Activated naive CD8-positive, alpha-beta T cell treated with anti-CD3 and anti-CD28 coated beads, Interleukin-2, amount 10 ng/mL, durations not matched to agents 7 days and 5 days (primary cell): ENCODE data around the gene THRB. TPM values are rescaled to one million over a fixed set of nuclear protein-coding genes. Genes with fewer than 3 reads are reported as not detected.

Experiments used
- ATAC-seq: fragments of 150-1000 bp; cut with Tn5 transposase; one replicate; pipeline ENCODE4 v1.10.0; 2021; ENCODE audit warnings: low read depth, moderate library complexity
- POLR2A ChIA-PET: fragments of 350-600 bp; sonication (Branson Sonifier 250); formaldehyde crosslinking; loops from one replicate; lab custom pipeline; 2021; ENCODE audit warnings: antibody characterized with exemption; lab: Charles Lee
- DNase-seq: peaks from one replicate; pipeline ENCODE4 v3.0.0; 2021
- H3K27ac Mint-ChIP-seq: one replicate; pipeline ENCODE4 v1.8.0; 2022; ENCODE audit warnings: mild to moderate bottlenecking, mixed read lengths
- H3K27me3 Mint-ChIP-seq: one replicate; pipeline ENCODE4 v1.8.0; 2022; ENCODE audit warnings: mild to moderate bottlenecking, moderate library complexity, mixed read lengths
- H3K36me3 Mint-ChIP-seq: one replicate; pipeline ENCODE4 v1.8.0; 2021; ENCODE audit warnings: mild to moderate bottlenecking, mixed read lengths
- H3K4me1 Mint-ChIP-seq: one replicate; pipeline ENCODE4 v1.8.0; 2021; ENCODE audit warnings: mixed read lengths
- H3K4me3 Mint-ChIP-seq: one replicate; pipeline ENCODE4 v1.8.0; 2022; ENCODE audit warnings: mild to moderate bottlenecking, moderate library complexity, mixed read lengths
- H3K9me3 Mint-ChIP-seq: one replicate; pipeline ENCODE4 v1.8.0; 2021; ENCODE audit warnings: mixed read lengths
- total RNA-seq, 2 experiments: library from RNA; stranded (reverse); gene quantifications; one replicate each; pipeline ENCODE4 v1.2.3, GENCODE V29; 2021

The THRB gene
- total RNA-seq, 2 experiments from 2014 or later: not detected

GRCh38 chr3:24377218-24377993 lies 117.2 kb downstream of the THRB start:
- Mint-ChIP-seq H3K27me3 (peaks cover 2% of the 10 kb centered on the region), H3K36me3 (no peaks in the 10 kb centered on the region), H3K4me1 (peaks cover 2% of the 10 kb centered on the region), H3K9me3 (no peaks in the 10 kb centered on the region), H3K4me3 (no peak overlapping the region), H3K27ac (no peak overlapping the region)
- POLR2A ChIA-PET: no interaction called here
- ATAC-seq (no peak), DNase-seq (no peak)

- POLR2A ChIA-PET: no interaction called here
- no peak overlapping the region for H3K4me3 Mint-ChIP-seq
- peaks cover 2% of the 10 kb centered on the region for H3K27me3 Mint-ChIP-seq
- peaks cover 2% of the 10 kb centered on the region for H3K4me1 Mint-ChIP-seq
- no peaks in the 10 kb centered on the region for H3K9me3 Mint-ChIP-seq
- no peak for ATAC-seq
- DNase-seq: no peak
- H3K36me3 Mint-ChIP-seq: no peaks in the 10 kb centered on the region
- no peak overlapping the region for H3K27ac Mint-ChIP-seq
Measured at GRCh38 chr3:24375947-24376384, 118.7 kb downstream of the THRB start.

DNA sequence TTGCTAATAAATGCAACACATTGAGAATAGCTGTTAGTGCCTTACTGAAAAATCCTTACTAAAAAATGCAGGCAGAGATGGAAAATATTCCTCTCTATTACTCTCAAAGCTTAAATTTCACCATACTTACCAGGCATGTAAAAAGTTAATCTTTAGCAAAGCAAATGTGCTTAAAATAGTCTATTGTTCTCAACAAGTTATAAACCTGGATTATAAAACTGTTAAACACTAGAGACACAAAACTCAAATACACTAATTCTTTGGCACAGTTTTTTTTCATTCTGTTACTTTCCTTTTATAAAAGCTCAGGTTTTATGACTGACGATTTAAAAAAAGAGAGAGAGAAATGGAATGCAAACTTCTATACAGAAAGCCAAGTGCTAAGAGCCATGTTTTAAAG lies 119.8 kb downstream of the THRB start:
- ATAC-seq (no peak), DNase-seq (no peak)
- H3K36me3 Mint-ChIP-seq: no peaks in the 10 kb centered on the region
- H3K27me3 Mint-ChIP-seq: peaks cover 2% of the 10 kb centered on the region
- H3K9me3 Mint-ChIP-seq: no peaks in the 10 kb centered on the region
- H3K27ac Mint-ChIP-seq: no peak overlapping the region
- H3K4me3 Mint-ChIP-seq: no peak overlapping the region
- POLR2A ChIA-PET: no interaction called here
- H3K4me1 Mint-ChIP-seq: peaks cover 2% of the 10 kb centered on the region

DNA sequence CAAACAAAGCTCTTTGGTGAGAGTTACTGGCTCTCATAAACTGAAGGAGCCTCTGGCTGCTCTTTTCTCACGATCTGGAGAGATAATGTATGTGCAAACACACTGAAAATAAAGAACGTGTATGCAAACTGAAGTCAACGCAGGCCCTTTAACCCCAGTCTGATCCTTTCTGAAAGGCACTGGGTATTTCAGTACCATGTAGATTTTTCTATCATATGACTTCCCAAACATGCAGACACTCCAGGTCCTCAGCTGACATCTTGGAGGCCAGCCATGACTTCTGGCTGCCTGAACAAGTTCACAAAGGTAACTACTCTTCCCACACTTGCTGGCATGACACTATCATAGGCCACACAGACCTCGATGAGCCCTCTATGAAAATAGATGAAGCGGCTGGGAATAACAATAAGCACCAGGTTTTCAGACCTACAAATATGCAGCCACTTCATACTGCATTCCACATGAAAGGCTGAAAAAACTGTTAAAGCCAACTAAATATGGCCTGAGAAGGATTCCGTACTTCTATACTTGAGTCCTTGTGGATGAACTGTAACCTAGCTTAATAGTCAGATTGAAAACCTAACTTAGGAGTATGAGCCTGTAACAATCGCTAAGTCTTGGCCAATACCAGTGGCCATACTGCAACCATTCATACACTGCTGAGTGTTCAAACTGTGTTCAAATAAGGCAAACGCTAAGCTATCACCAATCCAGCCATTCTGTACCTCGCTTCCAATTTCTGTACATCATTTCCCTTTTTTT lies 121.3 kb downstream of the THRB start:
- Mint-ChIP-seq H3K4me1 (no peaks in the 10 kb centered on the region), H3K27ac (no peak overlapping the region), H3K4me3 (no peak overlapping the region), H3K27me3 (no peaks in the 10 kb centered on the region), H3K9me3 (no peaks in the 10 kb centered on the region), H3K36me3 (no peaks in the 10 kb centered on the region)
- ATAC-seq (no peak), DNase-seq (no peak)
- POLR2A ChIA-PET: no interaction called here

- H3K27me3 Mint-ChIP-seq: no peaks in the 10 kb centered on the region
- no peaks in the 10 kb centered on the region for H3K36me3 Mint-ChIP-seq
- H3K4me3 Mint-ChIP-seq: no peak overlapping the region
- H3K4me1 Mint-ChIP-seq: no peaks in the 10 kb centered on the region
- H3K9me3 Mint-ChIP-seq: no peaks in the 10 kb centered on the region
- DNase-seq (no peak), ATAC-seq (no peak)
- POLR2A ChIA-PET: no interaction called here
- no peak overlapping the region for H3K27ac Mint-ChIP-seq
Measured at GRCh38 chr3:24372559-24373197, 122.0 kb downstream of the THRB start.

GRCh38 chr3:24370352-24371090 lies 124.1 kb downstream of the THRB start:
- no peak overlapping the region for H3K27ac Mint-ChIP-seq
- H3K27me3 Mint-ChIP-seq: no peaks in the 10 kb centered on the region
- DNase-seq (no peak), ATAC-seq (no peak)
- H3K4me1 Mint-ChIP-seq: no peaks in the 10 kb centered on the region
- H3K9me3 Mint-ChIP-seq: no peaks in the 10 kb centered on the region
- POLR2A ChIA-PET: no interaction called here
- H3K36me3 Mint-ChIP-seq: no peaks in the 10 kb centered on the region
- H3K4me3 Mint-ChIP-seq: no peak overlapping the region

- ATAC-seq: no peak
Measured at GRCh38 chr3:24368605-24369004, 126.0 kb downstream of the THRB start.

GRCh38 chr3:24367664-24368264 lies 126.9 kb downstream of the THRB start:
- no peaks in the 10 kb centered on the region for H3K27me3 Mint-ChIP-seq
- ATAC-seq: no peak
- no peak overlapping the region for H3K27ac Mint-ChIP-seq
- no peaks in the 10 kb centered on the region for H3K4me1 Mint-ChIP-seq
- DNase-seq: no peak
- H3K9me3 Mint-ChIP-seq: no peaks in the 10 kb centered on the region
- H3K36me3 Mint-ChIP-seq: no peaks in the 10 kb centered on the region
- no peak overlapping the region for H3K4me3 Mint-ChIP-seq
- POLR2A ChIA-PET: no interaction called here

More at GRCh38 chr3:24368605-24369004, 126.0 kb downstream of the THRB start:
- Mint-ChIP-seq H3K27ac (no peak overlapping the region), H3K27me3 (no peaks in the 10 kb centered on the region), H3K36me3 (no peaks in the 10 kb centered on the region), H3K4me3 (no peak overlapping the region), H3K9me3 (no peaks in the 10 kb centered on the region), H3K4me1 (no peaks in the 10 kb centered on the region)
- no peak for DNase-seq
- POLR2A ChIA-PET: no interaction called here

- no peak overlapping the region for H3K27ac Mint-ChIP-seq
- no peaks in the 10 kb centered on the region for H3K36me3 Mint-ChIP-seq
- no peak for ATAC-seq
- no peak overlapping the region for H3K4me3 Mint-ChIP-seq
- H3K4me1 Mint-ChIP-seq: no peaks in the 10 kb centered on the region
- POLR2A ChIA-PET: no interaction called here
- H3K9me3 Mint-ChIP-seq: no peaks in the 10 kb centered on the region
- no peaks in the 10 kb centered on the region for H3K27me3 Mint-ChIP-seq
- no peak for DNase-seq
Measured at GRCh38 chr3:24367216-24367615, 127.4 kb downstream of the THRB start.

GRCh38 chr3:24365168-24365567 lies 129.5 kb downstream of the THRB start:
- DNase-seq: no peak
- no peaks in the 10 kb centered on the region for H3K36me3 Mint-ChIP-seq
- H3K4me1 Mint-ChIP-seq: no peaks in the 10 kb centered on the region
- POLR2A ChIA-PET: no interaction called here
- no peak overlapping the region for H3K4me3 Mint-ChIP-seq
- H3K27me3 Mint-ChIP-seq: no peaks in the 10 kb centered on the region
- H3K27ac Mint-ChIP-seq: no peak overlapping the region
- ATAC-seq: no peak
- no peaks in the 10 kb centered on the region for H3K9me3 Mint-ChIP-seq

GRCh38 chr3:24364359-24364758 lies 130.3 kb downstream of the THRB start:
- no peaks in the 10 kb centered on the region for H3K9me3 Mint-ChIP-seq
- H3K27ac Mint-ChIP-seq: no peak overlapping the region
- no peaks in the 10 kb centered on the region for H3K27me3 Mint-ChIP-seq
- no peak for ATAC-seq
- DNase-seq: no peak
- POLR2A ChIA-PET: no interaction called here
- H3K36me3 Mint-ChIP-seq: no peaks in the 10 kb centered on the region
- no peaks in the 10 kb centered on the region for H3K4me1 Mint-ChIP-seq
- H3K4me3 Mint-ChIP-seq: no peak overlapping the region

GRCh38 chr3:24363242-24363641 lies 131.4 kb downstream of the THRB start:
- Mint-ChIP-seq H3K9me3 (no peaks in the 10 kb centered on the region), H3K27me3 (no peaks in the 10 kb centered on the region), H3K4me3 (no peak overlapping the region), H3K36me3 (no peaks in the 10 kb centered on the region), H3K4me1 (no peaks in the 10 kb centered on the region), H3K27ac (no peak overlapping the region)
- POLR2A ChIA-PET: no interaction called here
- DNase-seq: no peak
- ATAC-seq: no peak

GRCh38 chr3:24361623-24362022 lies 133.0 kb downstream of the THRB start:
- no peak for DNase-seq
- H3K4me1 Mint-ChIP-seq: no peaks in the 10 kb centered on the region
- no peak overlapping the region for H3K27ac Mint-ChIP-seq
- POLR2A ChIA-PET: no interaction called here
- no peaks in the 10 kb centered on the region for H3K27me3 Mint-ChIP-seq
- no peaks in the 10 kb centered on the region for H3K9me3 Mint-ChIP-seq
- ATAC-seq: no peak
- no peaks in the 10 kb centered on the region for H3K36me3 Mint-ChIP-seq
- no peak overlapping the region for H3K4me3 Mint-ChIP-seq
